Trophoblast cell (in vitro differentiated cells and primary cell): Measurements from ENCODE around the gene ASB2. TPM values are rescaled to one million over a fixed set of nuclear protein-coding genes. Genes with fewer than 3 reads are reported as not detected.

ENCODE experiments used
- DNase-seq, 2 donors: peaks; one replicate each; pipeline ENCODE4 v3.0.0-alpha.2; 2016
- H2AFZ ChIP-seq: 2 replicates; pipeline ENCODE4 v1.6.1; 2013; ENCODE audit warnings: low read length, moderate library complexity, mild to moderate bottlenecking; ENCODE audit not compliant: insufficient read depth, poor library complexity
- H2AK5ac ChIP-seq: 2 replicates; pipeline ENCODE4 v1.6.1; 2013; ENCODE audit warnings: mild to moderate bottlenecking, low read length
- H2BK120ac ChIP-seq: 2 replicates; pipeline ENCODE4 v1.6.1; 2013; ENCODE audit warnings: low read length, mild to moderate bottlenecking, moderate library complexity; ENCODE audit not compliant: insufficient read depth, poor library complexity
- H2BK12ac ChIP-seq: 2 replicates; pipeline ENCODE4 v1.6.1; 2013; ENCODE audit warnings: mild to moderate bottlenecking, low read length, moderate library complexity
- H2BK5ac ChIP-seq: 2 replicates; pipeline ENCODE4 v1.6.1; 2013; ENCODE audit warnings: low read length, low read depth, moderate library complexity, mild to moderate bottlenecking; ENCODE audit not compliant: poor library complexity
- H3K14ac ChIP-seq: 2 replicates; pipeline ENCODE4 v1.6.1; 2013; ENCODE audit warnings: mild to moderate bottlenecking, low read length
- H3K18ac ChIP-seq: 2 replicates; pipeline ENCODE4 v1.6.1; 2013; ENCODE audit warnings: mild to moderate bottlenecking, low read length
- H3K23ac ChIP-seq: 2 replicates; pipeline ENCODE4 v1.6.1; 2013; ENCODE audit warnings: low read length
- H3K27ac ChIP-seq: 2 replicates; pipeline ENCODE4 v1.5.1; 2013; ENCODE audit warnings: low read depth, mild to moderate bottlenecking, inconsistent platforms, low read length, moderate library complexity
- H3K27me3 ChIP-seq: 2 replicates; pipeline ENCODE4 v1.6.1; 2013; ENCODE audit warnings: inconsistent platforms, mild to moderate bottlenecking, low read length, moderate library complexity; ENCODE audit not compliant: insufficient read depth
- H3K36me3 ChIP-seq, 2 experiments: 1 replicate in 1 of 2; 2 replicates in 1 of 2; pipeline ENCODE4 v1.6.1; 2013; ENCODE audit warnings: low read length in 2 of 2, mild to moderate bottlenecking in 2 of 2, moderate library complexity in 1 of 2; ENCODE audit not compliant: insufficient read depth in 2 of 2, control insufficient read depth in 1 of 2
- H3K4ac ChIP-seq: 2 replicates; pipeline ENCODE4 v1.6.1; 2013; ENCODE audit warnings: low read depth, mild to moderate bottlenecking, low read length, moderate library complexity
- H3K4me1 ChIP-seq, 2 experiments: 1 replicate in 1 of 2; 2 replicates in 1 of 2; pipeline ENCODE4 v1.6.1; 2013; ENCODE audit warnings: low read length in 2 of 2, mild to moderate bottlenecking in 2 of 2, moderate library complexity in 1 of 2; ENCODE audit not compliant: insufficient read depth in 2 of 2, control insufficient read depth in 1 of 2
- H3K4me2 ChIP-seq: 2 replicates; pipeline ENCODE4 v1.6.1; 2013; ENCODE audit warnings: inconsistent platforms, mild to moderate bottlenecking, low read length, moderate library complexity
- H3K4me3 ChIP-seq: 2 replicates; pipeline ENCODE4 v1.5.1; 2013; ENCODE audit warnings: mild to moderate bottlenecking, low read depth, low read length, inconsistent platforms
- H3K79me1 ChIP-seq: one replicate; pipeline ENCODE4 v1.6.1; 2013; ENCODE audit warnings: low read length
- H3K79me2 ChIP-seq: 2 replicates; pipeline ENCODE4 v1.6.1; 2013; ENCODE audit warnings: low read length, mild to moderate bottlenecking; ENCODE audit not compliant: control insufficient read depth, insufficient read depth, poor library complexity
- H3K9ac ChIP-seq: 2 replicates; pipeline ENCODE4 v1.6.1; 2013; ENCODE audit warnings: mild to moderate bottlenecking, low read length
- H3K9me3 ChIP-seq: 2 replicates; pipeline ENCODE4 v1.6.1; 2013; ENCODE audit warnings: low read depth, mild to moderate bottlenecking, control low read depth, inconsistent platforms, low read length; ENCODE audit not compliant: insufficient read depth
- H4K12ac ChIP-seq: 2 replicates; pipeline ENCODE4 v1.6.1; 2013; ENCODE audit warnings: low read depth, mild to moderate bottlenecking, low read length, moderate library complexity
- H4K8ac ChIP-seq: 2 replicates; pipeline ENCODE4 v1.6.1; 2013; ENCODE audit warnings: low read depth, mild to moderate bottlenecking, low read length, moderate library complexity
- H4K91ac ChIP-seq: one replicate; pipeline ENCODE4 v1.6.1; 2013; ENCODE audit warnings: low read depth, mild to moderate bottlenecking, low read length, moderate library complexity
- WGBS: extraction: QIAGEN DNeasy Blood & Tissue Kit; methylation state at CpG from one replicate; pipeline ENCODE4 v1.1.7; 2013; ENCODE audit warnings: missing lambda C conversion rate; ENCODE audit not compliant: insufficient read length, insufficient coverage; ENCODE audit errors: extremely low coverage; 5-methylcytosine and 5-hydroxymethylcytosine counted together
- polyA plus RNA-seq: library from polyadenylated mRNA; stranded (reverse); fragments of 200-250 nt; gene quantifications from 2 replicates; pipeline ENCODE4 v1.2.3, GENCODE V29; 2013

The ASB2 gene
- polyA plus RNA-seq: 0.83 and 1.3 TPM in 2 replicates

- H3K27me3 ChIP-seq: no peaks in the 10 kb centered on the region
- no peak within 1 kb of the TSS for H2BK5ac ChIP-seq
- H3K79me2 ChIP-seq: no peaks in the 10 kb centered on the region
- WGBS: no CpG with 5 or more reads among the region's 12 CpGs
- no peak within 1 kb of the TSS for H4K12ac ChIP-seq
- DNase-seq: no peak
- H3K14ac ChIP-seq: no peak within 1 kb of the TSS
- no peak within 1 kb of the TSS for H3K18ac ChIP-seq
- H3K9ac ChIP-seq: no peak within 1 kb of the TSS
- no peak within 1 kb of the TSS for H2AK5ac ChIP-seq
- no peak within 1 kb of the TSS for H3K4ac ChIP-seq
- no peaks in the 10 kb centered on the region for H3K9me3 ChIP-seq
- no peaks in the 10 kb centered on the region for H3K4me1 ChIP-seq
- H4K91ac ChIP-seq: no peak within 1 kb of the TSS
- H3K4me2 ChIP-seq: no peak within 1 kb of the TSS
- no peaks in the 10 kb centered on the region for H3K36me3 ChIP-seq
- no peak within 1 kb of the TSS for H2AFZ ChIP-seq
- no peak within 1 kb of the TSS for H2BK12ac ChIP-seq
- H3K4me3 ChIP-seq: no peak within 1 kb of the TSS
- H3K79me1 ChIP-seq: no peaks in the 10 kb centered on the region
- no peak within 1 kb of the TSS for H3K23ac ChIP-seq
- H2BK120ac ChIP-seq: no peak within 1 kb of the TSS
- no peak within 1 kb of the TSS for H3K27ac ChIP-seq
- H4K8ac ChIP-seq: no peak within 1 kb of the TSS
These were observed at the start of gene ASB2 for GRCh38 chr14:93976477-93977057. TSS of gene ASB2 (minus strand) at chr14:93976570. CDS start at chr14:93964539, 12,031 bp downstream.

- no peak overlapping the region for H2BK5ac ChIP-seq
- no peak for DNase-seq
- peaks cover 4% of the 10 kb centered on the region for H3K79me1 ChIP-seq
- H3K4me2 ChIP-seq: peak overlapping the region; percentile 48
- H2BK120ac ChIP-seq: no peak overlapping the region
- no peak overlapping the region for H3K9ac ChIP-seq
- H4K91ac ChIP-seq: no peak overlapping the region
- no peak overlapping the region for H2BK12ac ChIP-seq
- no peak overlapping the region for H2AFZ ChIP-seq
- H4K12ac ChIP-seq: no peak overlapping the region
- no peak overlapping the region for H3K18ac ChIP-seq
- no peak overlapping the region for H2AK5ac ChIP-seq
- no peak overlapping the region for H4K8ac ChIP-seq
- no peaks in the 10 kb centered on the region for H3K79me2 ChIP-seq
- no peaks in the 10 kb centered on the region for H3K36me3 ChIP-seq
- no peak overlapping the region for H3K14ac ChIP-seq
- H3K4me3 ChIP-seq: no peak overlapping the region
- H3K4me1 ChIP-seq: peaks cover 0 to 10% of the 10 kb centered on the region in 2 experiments
- H3K9me3 ChIP-seq: no peaks in the 10 kb centered on the region
- H3K27ac ChIP-seq: no peak overlapping the region
- WGBS: no CpG with 5 or more reads among the region's 6 CpGs
- H3K23ac ChIP-seq: no peak overlapping the region
- no peaks in the 10 kb centered on the region for H3K27me3 ChIP-seq
- H3K4ac ChIP-seq: no peak overlapping the region
These were observed 49.4 kb upstream of the ASB2 start for GRCh38 chr14:94025720-94026119.

- Histone ChIP-seq H2BK12ac (no peak overlapping the region), H3K4me2 (no peak overlapping the region), H2AK5ac (no peak overlapping the region), H2BK120ac (no peak overlapping the region), H4K8ac (no peak overlapping the region), H3K9ac (no peak overlapping the region), H3K14ac (no peak overlapping the region), H3K9me3 (peaks cover 2% of the 10 kb centered on the region), H3K4me3 (no peak overlapping the region), H3K36me3 (no peaks in the 10 kb centered on the region), H3K4ac (no peak overlapping the region), H3K27me3 (no peaks in the 10 kb centered on the region), H4K91ac (no peak overlapping the region), H3K23ac (no peak overlapping the region), H2BK5ac (no peak overlapping the region), H3K79me2 (no peaks in the 10 kb centered on the region), H3K27ac (no peak overlapping the region), H3K4me1 (peaks cover 0 to 10% of the 10 kb centered on the region in 2 experiments), H3K18ac (no peak overlapping the region), H4K12ac (no peak overlapping the region), H3K79me1 (peaks cover 6% of the 10 kb centered on the region), H2AFZ (no peak overlapping the region)
- no CpG with 5 or more reads among the region's 2 CpGs for WGBS
- no peak for DNase-seq
These were observed 48.2 kb upstream of the ASB2 start for GRCh38 chr14:94024549-94024948.

- peak; percentile 36 to 55 for DNase-seq
- H3K9ac ChIP-seq: no peak overlapping the region
- no peak overlapping the region for H3K4ac ChIP-seq
- H4K91ac ChIP-seq: no peak overlapping the region
- peaks cover 6% of the 10 kb centered on the region for H3K79me1 ChIP-seq
- no peak overlapping the region for H2AK5ac ChIP-seq
- H3K18ac ChIP-seq: no peak overlapping the region
- H3K4me2 ChIP-seq: no peak overlapping the region
- no CpG with 5 or more reads among the region's 10 CpGs for WGBS
- no peak overlapping the region for H2AFZ ChIP-seq
- no peaks in the 10 kb centered on the region for H3K36me3 ChIP-seq
- peaks cover 2% of the 10 kb centered on the region for H3K9me3 ChIP-seq
- H3K4me1 ChIP-seq: peaks cover 0 to 8% of the 10 kb centered on the region in 2 experiments
- H3K79me2 ChIP-seq: no peaks in the 10 kb centered on the region
- H2BK12ac ChIP-seq: no peak overlapping the region
- H3K14ac ChIP-seq: no peak overlapping the region
- H4K12ac ChIP-seq: no peak overlapping the region
- H2BK5ac ChIP-seq: no peak overlapping the region
- H4K8ac ChIP-seq: no peak overlapping the region
- H3K4me3 ChIP-seq: no peak overlapping the region
- peak overlapping the region; percentile 12 for H2BK120ac ChIP-seq
- no peaks in the 10 kb centered on the region for H3K27me3 ChIP-seq
- no peak overlapping the region for H3K27ac ChIP-seq
- no peak overlapping the region for H3K23ac ChIP-seq
These were observed 46.4 kb upstream of the ASB2 start for GRCh38 chr14:94022532-94023411.
